GM10847 (cell line): Measurements from ENCODE around the gene JPH4.

Source experiments
- POLR2A ChIP-seq: IDR thresholded peaks from 2 replicates; pipeline ENCODE4 v1.6.1; 2011; ENCODE audit not compliant: insufficient read length; ENCODE audit errors: extremely low read depth

JPH4 gene

DNA sequence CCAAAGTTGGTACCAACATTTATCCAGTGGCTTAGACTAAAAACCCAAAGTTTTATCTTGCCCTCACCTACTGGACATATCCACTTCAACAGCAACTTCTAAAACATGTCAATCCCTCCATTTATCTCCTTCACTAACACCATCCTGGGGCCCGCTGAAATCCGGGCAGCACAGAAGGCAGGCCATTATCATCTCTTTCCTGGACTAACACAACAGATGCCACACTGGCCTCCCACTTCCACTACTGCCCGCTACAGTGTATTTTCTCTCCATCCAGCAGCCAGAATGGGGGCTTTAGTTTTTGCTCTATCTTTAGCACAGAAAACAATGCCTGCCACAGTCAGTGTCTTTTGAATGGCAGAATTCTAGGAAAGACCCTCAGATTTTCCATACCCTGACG, 42.6 kb downstream of the JPH4 start:
- no peak for TF ChIP-seq POLR2A

DNA sequence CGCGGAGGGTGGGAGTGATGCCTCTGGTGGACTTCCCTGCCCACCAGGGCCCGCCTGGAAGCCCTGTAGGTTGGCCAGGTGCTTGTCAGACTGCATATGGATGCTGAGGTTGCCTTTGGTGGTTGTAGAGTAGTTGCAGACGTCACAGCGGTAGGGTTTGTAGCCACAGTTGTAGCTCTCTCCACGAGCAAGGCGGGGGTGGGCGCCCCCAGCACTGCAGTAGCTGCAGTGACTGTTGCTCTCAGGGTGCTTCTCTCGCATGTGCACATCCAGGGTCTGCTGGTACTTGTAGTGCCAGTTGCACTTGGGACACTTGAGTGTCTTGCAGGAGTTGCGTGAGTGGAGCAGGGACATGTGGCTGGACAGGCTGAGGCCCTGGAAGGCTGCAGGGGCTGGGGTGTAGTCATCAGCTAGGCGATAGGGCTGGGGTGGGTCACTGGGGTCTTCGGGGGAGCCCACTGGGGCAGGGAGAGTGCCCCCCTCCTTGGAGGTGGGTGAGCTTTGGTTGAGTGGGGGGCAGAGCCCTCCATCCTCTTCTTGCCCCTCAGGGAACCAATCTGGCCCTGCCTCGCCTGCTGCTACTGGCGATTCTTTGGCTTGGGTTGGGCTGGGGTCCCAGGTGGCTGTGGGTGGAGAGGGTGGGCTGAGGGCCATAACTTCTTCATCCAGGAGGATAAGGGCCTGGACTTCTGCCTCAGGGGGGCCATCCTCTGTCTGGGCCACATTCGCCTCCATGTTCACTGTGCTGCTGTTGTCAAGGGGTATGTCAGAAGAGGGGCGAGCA, 44.7 kb downstream of the JPH4 start:
- TF ChIP-seq POLR2A = no peak

DNA sequence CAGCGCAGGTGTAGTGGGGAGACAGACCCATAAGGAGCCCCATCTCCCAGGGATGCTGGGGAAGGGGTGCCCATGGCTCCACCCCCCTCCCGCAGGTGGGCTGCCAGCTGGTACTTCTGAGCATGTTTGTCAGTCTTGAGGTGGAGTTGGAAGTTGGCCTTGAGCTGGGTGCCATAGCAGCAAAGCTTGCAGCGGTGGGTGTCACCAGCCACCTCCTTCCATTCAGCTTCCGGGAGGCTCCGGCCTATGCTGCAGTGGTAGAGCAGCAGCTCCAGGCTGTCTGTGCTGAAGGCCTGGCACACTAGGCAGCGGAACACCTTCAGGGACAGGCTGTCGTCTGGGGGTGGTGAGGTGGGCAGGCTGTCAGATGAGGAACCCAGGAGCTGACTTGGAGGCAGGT, 45.9 kb downstream of the JPH4 start:
- no peak for TF ChIP-seq POLR2A

DNA sequence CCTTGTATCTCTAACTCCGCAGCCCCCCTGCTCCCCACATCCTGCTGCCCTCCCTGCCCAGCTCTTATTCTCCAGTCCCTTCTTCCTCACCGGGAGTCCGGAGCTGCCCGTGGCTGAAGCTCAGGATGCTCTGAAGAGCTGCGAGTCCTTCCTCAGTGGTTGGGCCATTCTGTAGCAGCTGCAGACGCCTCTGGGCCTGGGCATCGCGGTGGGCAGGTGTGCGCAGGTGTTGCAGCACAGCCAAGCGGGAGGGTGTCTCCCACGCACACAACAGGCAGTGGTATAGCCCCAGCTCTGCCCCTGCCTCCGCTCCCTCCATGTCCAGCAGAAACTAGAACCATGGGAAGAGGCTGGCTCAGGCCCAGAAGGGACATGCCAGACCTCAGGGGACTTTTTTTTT, 47.2 kb downstream of the JPH4 start:
- TF ChIP-seq POLR2A = no peak

DNA sequence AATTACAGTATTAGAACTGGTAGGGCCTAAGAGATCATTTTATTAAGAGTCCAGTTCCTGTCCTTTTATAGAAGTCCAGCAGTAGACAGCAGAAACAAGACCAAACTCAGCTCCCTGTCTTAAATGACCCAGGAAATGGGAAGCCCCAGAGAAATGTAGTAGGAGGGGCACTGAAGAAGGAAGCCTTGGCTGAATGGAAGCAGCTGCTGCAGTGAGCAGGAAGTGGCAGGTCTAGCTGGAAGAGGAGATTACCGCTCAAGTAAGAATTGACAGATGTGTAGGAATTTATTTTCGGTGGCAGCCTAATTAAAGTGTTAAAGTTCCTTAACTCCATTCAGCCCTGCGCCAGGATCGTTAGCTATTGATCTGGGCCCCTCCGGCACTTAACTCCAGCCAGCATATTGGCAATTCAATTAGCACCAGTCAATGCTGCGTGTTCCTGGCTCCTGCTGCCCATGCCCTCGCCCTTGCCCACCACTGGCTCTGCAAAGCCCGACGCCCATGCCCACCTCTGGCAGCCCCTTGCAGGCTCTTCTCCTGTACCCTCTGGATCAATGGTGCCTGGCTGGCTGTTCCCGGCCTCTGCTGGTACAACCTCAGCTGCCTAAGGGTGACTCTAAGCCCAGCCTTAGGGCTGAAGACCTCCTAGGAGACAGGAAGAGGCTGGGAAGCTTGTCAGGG, 48.1 kb downstream of the JPH4 start:
- no peak for TF ChIP-seq POLR2A

DNA sequence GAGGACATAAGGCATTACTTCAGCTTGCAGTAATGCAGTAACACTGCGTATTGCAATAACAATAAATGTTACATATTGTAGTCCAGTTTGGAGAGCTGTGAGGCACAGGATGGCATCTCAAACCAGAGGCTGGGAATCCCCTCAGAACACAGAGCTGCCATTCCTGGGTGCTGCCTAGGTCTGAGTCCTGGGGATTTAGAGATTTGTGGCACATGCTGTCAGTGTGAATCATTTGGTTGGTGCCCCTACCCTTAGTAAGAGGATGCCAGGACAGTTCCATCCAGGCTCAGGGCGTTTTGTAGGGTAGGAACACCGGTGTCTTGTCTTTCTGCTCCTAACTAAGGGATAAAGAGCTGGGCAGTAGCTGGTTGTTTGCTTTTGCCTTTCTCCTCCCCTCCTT, 49.6 kb downstream of the JPH4 start:
- no peak for TF ChIP-seq POLR2A

DNA sequence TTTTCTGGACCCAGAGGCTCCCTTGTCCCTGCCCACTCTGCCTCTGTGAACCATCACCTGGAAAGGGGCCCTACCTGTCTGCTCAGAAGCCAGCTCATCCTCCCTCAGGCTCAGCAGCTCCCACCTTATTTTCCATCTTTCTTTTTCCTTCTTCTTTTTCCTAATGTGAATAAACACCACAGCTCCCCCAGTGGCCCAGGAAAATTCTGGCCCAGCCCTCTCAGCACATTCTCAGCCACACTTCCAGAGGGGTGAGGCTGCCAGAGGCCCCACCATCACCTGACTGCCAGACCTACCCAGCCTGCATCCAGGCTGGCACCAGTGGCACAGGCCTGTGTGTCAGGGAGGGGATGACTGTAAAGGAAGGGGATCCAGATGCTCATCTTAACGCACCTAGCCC, 50.0 kb downstream of the JPH4 start:
- TF ChIP-seq POLR2A = no peak

DNA sequence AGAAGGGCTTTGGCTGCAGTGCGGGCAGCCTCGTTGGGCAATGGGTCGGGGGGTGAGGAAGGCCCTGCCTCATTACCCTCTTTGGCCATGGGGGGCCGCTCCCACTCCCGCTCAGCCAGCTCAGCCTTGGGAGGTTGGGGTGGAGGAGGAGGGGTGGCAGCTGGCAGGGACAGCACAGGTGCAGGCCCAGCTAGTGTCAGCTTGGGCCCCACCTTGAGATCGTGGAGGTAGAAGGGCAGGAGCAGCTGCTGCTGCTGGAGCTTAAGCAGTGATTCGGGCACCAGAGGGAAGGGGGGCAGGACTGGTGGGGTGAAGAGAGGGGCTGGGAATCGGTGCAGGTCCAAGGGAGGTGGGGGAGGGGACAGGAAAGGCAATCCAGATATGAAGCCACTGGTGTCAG, 53.0 kb downstream of the JPH4 start:
- no peak for TF ChIP-seq POLR2A

DNA sequence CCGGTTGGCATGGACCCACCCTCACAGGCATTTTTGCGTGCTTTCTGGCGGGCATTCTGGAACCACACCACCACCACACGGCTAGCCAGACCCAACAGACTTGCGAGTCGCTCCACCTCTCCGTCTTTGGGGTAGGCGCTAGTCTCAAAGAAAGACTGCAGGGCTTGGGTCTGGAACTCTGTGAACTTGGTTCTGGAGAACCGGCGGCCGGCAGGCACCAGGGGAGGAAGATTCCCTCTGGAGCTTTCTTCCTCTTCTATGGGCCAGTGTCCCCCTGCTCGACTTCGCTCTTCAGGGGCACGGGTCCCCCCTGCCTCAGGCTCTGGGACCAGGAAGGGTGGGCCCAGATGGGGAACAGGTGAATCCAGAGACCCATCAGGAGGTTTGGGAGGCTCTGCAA, 53.6 kb downstream of the JPH4 start:
- no peak for TF ChIP-seq POLR2A

DNA sequence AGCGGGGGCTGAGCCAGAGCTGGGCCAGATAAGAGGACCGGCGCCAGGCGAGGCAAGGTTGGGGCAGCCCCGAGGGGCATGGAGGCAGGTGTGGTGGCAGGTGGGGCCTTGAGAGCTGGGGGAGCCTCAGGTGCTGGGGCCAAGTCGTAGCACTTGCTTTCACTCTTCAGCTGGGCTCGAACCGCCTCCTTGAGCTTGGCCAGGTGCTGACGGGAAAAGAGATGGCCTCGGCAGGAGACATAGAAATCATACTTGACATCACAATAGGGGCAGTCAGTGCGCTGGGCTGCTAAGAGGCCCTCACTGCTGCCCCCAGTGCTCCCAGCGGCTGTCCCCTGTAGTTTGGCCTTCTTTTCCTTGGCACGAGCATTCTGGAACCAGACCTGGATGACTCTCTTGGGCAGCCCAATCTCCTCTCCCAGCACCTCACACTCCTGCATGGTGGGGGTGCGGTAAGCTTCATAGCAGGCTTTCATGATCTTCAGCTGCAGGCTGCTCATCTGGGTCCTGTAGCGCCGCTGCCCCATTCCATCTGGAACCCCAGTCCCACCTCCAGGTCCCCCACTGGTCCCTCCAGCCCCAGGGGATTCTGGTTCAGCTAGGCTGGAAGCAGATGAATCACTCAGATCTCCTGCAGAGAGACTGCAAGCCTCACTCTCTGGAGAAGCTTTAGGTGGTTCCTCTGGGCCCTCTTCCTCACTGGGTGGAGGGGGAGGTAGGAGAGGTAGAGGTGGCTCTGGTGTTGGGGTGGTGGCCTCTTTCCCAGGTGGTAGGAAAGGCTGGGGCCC, 55.2 kb downstream of the JPH4 start:
- TF ChIP-seq POLR2A = no peak

DNA sequence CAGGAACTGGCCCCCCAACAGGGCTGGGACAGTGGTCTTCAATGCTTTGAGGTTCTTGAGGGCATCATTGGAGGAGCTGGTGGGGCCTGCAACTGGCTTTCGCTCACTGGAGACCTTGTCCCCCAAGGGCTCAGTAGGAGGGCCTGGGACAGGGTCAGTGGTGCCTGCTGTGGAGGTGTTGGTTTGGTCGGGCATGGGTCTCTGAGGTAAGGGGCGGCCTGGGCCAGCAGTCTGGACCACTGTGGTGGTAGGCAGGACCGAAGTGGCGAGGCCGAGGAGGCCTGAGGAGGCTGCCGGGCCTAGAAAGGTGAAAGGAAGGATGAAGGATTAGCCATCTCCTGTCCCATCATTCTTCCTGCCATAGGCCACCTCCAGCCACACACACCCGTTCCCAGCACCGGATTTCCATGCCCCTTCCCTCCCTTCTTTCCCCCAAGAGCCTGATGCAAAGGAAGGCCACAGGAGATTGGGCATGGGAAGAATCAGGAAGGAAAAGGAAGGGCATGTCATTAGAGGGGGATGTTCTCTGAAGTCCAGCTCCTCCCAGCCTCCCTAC, 55.9 kb downstream of the JPH4 start:
- no peak for TF ChIP-seq POLR2A

DNA sequence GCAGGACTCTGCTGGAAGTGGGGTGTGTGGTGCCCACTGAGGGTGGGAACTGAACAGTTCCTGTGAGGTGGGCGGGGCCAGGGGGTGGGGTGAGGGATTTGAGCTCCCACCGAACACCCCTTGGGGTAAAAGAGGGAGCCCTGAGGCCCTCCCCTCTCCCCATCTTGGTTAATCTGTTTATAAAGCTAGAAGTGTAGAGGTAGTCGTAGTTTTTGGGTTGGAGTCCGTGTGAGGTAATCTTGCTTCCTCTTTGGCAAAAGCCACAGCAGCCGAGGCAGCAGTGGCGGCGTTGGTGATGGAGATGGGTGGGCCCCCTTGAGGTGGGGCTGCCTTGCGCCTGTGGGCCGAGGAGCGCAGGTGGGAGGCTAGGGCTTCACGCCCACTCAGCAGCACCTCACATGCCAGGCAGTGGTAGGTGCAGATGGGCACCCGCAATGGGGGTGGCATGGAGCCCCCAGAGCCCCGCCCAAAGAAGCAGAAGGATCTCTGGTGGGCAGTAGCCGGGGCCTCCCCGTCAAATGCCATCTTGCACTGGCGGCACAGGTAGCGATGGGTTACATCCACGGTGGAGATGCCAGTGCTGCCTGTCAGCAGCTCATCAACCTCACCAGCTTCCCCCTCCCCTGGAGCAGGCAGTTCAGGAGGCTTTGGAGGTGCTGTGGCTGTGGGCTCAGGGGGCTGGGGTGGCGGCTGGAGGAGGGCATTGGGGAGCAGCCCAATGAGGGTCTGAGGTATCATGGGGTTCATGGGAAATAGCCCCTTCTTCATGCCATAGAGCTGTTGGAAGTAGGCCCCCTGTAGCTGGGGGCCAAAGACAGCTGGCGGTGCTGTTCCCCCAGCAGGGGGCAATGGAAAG, 56.6 kb downstream of the JPH4 start:
- no peak for TF ChIP-seq POLR2A

DNA sequence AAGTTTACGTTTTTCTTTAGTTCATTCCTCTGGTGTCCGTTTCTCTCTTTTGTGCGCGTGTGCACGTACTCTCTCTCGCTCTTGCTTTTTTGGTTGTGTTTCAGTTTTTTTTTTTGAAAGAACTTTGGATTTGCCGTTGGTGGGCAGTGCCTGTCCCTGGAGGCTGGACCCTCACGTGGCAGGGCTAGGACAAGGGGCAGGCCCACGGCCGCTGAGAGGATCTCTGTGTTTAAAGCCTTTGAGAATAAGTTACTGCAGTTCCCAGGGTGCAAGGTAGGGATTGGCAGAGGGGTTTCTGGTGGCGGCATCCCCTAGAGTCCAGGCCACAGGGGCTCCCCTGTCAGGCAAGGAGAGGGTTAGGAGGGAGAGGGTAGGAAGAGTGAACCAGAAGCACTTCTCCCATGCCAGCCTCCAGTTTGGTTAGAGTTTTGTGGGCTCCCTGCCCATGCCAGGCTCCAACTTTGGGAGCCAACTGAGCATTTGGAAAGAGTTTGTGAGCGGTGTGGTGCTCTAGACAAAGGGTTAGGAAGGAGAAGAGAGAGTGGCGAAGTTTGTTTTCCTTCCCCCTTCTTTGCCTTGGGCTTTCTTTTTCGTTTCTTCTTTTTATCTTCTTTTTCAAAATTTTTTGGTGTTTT, 57.6 kb downstream of the JPH4 start:
- no peak for TF ChIP-seq POLR2A

DNA sequence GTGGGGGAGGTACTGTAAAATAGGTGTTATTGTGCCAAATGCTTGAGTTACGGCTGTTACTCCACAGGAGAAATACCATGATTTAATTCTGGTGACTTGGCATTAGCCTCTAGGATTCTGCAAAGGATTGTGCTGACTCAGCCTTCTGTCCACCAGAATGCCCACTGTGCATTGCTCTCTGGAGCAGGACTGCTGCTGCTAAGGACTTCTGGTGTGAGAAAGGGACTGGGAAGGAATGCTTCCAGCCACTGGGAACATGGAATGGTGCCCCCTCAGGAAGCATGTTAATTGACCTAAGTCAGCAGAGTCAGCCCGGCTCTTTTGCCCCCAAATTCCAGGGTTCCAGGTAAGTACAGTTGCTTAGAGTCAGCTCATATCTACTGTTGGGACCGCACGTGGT, 59.9 kb downstream of the JPH4 start:
- TF ChIP-seq POLR2A = no peak
